Lung (tissue), 12 donors: ENCODE results near the gene MOSPD3. TPM values are rescaled to one million over a fixed set of nuclear protein-coding genes. Genes with fewer than 3 reads are reported as not detected.

Experiments
- ATAC-seq: fragments of 200-7000 bp; cut with Tn5 transposase; one replicate; pipeline ENCODE4 v1.9.1; 2020; ENCODE audit warnings: moderate number of reproducible peaks; ENCODE audit not compliant: insufficient read depth, low FRiP score
- DNase-seq, 3 donors: peaks; one replicate each; pipeline ENCODE4 v3.0.0-alpha.2; 2013 to 2017
- H3K27ac ChIP-seq, 2 donors: one replicate each; pipeline ENCODE4 v1.5.1; 2013; ENCODE audit warnings: mild to moderate bottlenecking in 2 of 2, moderate library complexity in 2 of 2, control low read depth in 1 of 2, inconsistent platforms in 1 of 2, low read depth in 1 of 2, low read length in 1 of 2
- H3K27me3 ChIP-seq, 3 donors: one replicate each; pipeline ENCODE4 v1.5.1; 2013; ENCODE audit warnings: low read length in 2 of 3; ENCODE audit not compliant: control insufficient read depth in 3 of 3, insufficient read depth in 3 of 3
- H3K36me3 ChIP-seq, 4 donors: one replicate each; pipeline ENCODE4 v1.5.1; 2013; ENCODE audit warnings: low read length in 4 of 4, mild to moderate bottlenecking in 1 of 4, moderate library complexity in 1 of 4; ENCODE audit not compliant: control insufficient read depth in 4 of 4, insufficient read depth in 4 of 4
- H3K4me1 ChIP-seq, 5 donors: one replicate each; pipeline ENCODE4 v1.5.1; 2013; ENCODE audit warnings: low read length in 5 of 5, mild to moderate bottlenecking in 2 of 5, moderate library complexity in 1 of 5; ENCODE audit not compliant: control insufficient read depth in 5 of 5, insufficient read depth in 5 of 5
- H3K4me3 ChIP-seq: one replicate; pipeline ENCODE4 v1.5.1; 2013; ENCODE audit warnings: mild to moderate bottlenecking, control low read depth, moderate library complexity
- H3K9ac ChIP-seq, 2 donors: one replicate each; pipeline ENCODE4 v1.5.1; 2013; ENCODE audit warnings: low read length in 2 of 2, control low read depth in 1 of 2; ENCODE audit not compliant: insufficient read depth in 1 of 2
- H3K9me3 ChIP-seq, 4 donors: one replicate each; pipeline ENCODE4 v1.5.1; 2013; ENCODE audit warnings: low read length in 3 of 4, mild to moderate bottlenecking in 1 of 4, moderate library complexity in 1 of 4; ENCODE audit not compliant: control insufficient read depth in 4 of 4, insufficient read depth in 3 of 4
- CTCF ChIP-seq: IDR thresholded peaks from 2 replicates; pipeline ENCODE4 v1.5.1; 2012; ENCODE audit warnings: mild to moderate bottlenecking; ENCODE audit errors: control extremely low read depth, extremely low read depth
- WGBS, 2 donors: extraction: QIAGEN DNeasy Blood & Tissue Kit; methylation state at CpG; one replicate each; pipeline ENCODE4 v1.1.7; 2013; 5-methylcytosine and 5-hydroxymethylcytosine counted together
- polyA plus RNA-seq, 2 donors: library from polyadenylated mRNA; stranded (reverse); fragments of 200-250 nt; gene quantifications; one replicate each; pipeline ENCODE4 v1.2.1, GENCODE V29; 2013
- total RNA-seq, 2 donors: library from RNA; depleted of rRNA in 1 of 2; stranded (reverse); fragments of >200 nt in 1 of 2; gene quantifications; one replicate each; pipeline ENCODE4 v1.2.1, GENCODE V29; 2014 to 2021
- donor health status: control.
- donor health status: control.
- donor health status: Bipolar disorder and iron deficiency.
- donor health status: healthy.
- donor health status: DM: yes; HTN: yes; CAD: no.

Gene MOSPD3
- total and polyA plus RNA-seq, 4 donors = 13.2 to 26.9 (median 17.1) TPM

- TF ChIP-seq CTCF = no peak
- H3K36me3 ChIP-seq = peaks cover 0 to 7% (median 0%) of the 10 kb centered on the region in 4 donors
- peaks cover 0 to 23% (median 5%) of the 10 kb centered on the region in 5 donors for H3K4me1 ChIP-seq
- H3K27me3 ChIP-seq = no peaks in the 10 kb centered on the region
- H3K9me3 ChIP-seq = no peaks in the 10 kb centered on the region
- no peak overlapping the region for H3K4me3 ChIP-seq
- no peak for ATAC-seq
- no peak overlapping the region for H3K27ac ChIP-seq
- no peak overlapping the region for H3K9ac ChIP-seq
- 94 to 95% methylated on average over 8 of the region's 8 CpGs for WGBS, 2 donors
- DNase-seq = no peak
Measured at GRCh38 chr7:100607111-100607510, 5.2 kb upstream of the MOSPD3 start.

GRCh38 chr7:100609958-100610357, 2.4 kb upstream of the MOSPD3 start:
- Histone ChIP-seq H3K9me3 (no peaks in the 10 kb centered on the region), H3K4me1 (peaks cover 0 to 17% (median 8%) of the 10 kb centered on the region in 5 donors), H3K36me3 (peaks cover 0 to 9% (median 4%) of the 10 kb centered on the region in 4 donors), H3K4me3 (no peak overlapping the region), H3K9ac (no peak overlapping the region), H3K27ac (no peak overlapping the region), H3K27me3 (no peaks in the 10 kb centered on the region)
- TF ChIP-seq CTCF = no peak
- 86 to 98% methylated on average over 4 to 5 of the region's 5 CpGs for WGBS, 2 donors
- DNase-seq = no peak
- no peak for ATAC-seq

GRCh38 chr7:100612730-100613390, 520 bp downstream of the MOSPD3 start:
- no peaks in the 10 kb centered on the region for H3K9me3 ChIP-seq
- peak overlapping the region in 1 of 2 donors; percentile 81 for H3K9ac ChIP-seq
- DNase-seq (no peak), ATAC-seq (no peak)
- no peak for TF ChIP-seq CTCF
- peaks cover 0 to 9% (median under 1%) of the 10 kb centered on the region in 4 donors for H3K36me3 ChIP-seq
- H3K4me1 ChIP-seq = peaks cover 0 to 11% (median 7%) of the 10 kb centered on the region in 5 donors
- no peak overlapping the region for H3K27ac ChIP-seq
- peak overlapping the region; percentile 56 for H3K4me3 ChIP-seq
- 3 to 4% methylated on average over 29 of the region's 29 CpGs for WGBS, 2 donors
- H3K27me3 ChIP-seq = no peaks in the 10 kb centered on the region
